H1 (cell line): ENCODE results near the gene FOSB. TPM values are rescaled to one million over a fixed set of nuclear protein-coding genes. Genes with fewer than 3 reads are reported as not detected.

Experiments
- CTCF ChIA-PET: fragments of 300-600 bp; sonication (Branson Sonifier 250); formaldehyde crosslinking; loops from one replicate; lab custom pipeline; 2021; ENCODE audit not compliant: partially characterized antibody; lab: Charles Lee
- POLR2A ChIA-PET: fragments of 300-600 bp; sonication (Branson Sonifier 250); formaldehyde crosslinking; loops from one replicate; lab custom pipeline; 2021; ENCODE audit warnings: inconsistent platforms; ENCODE audit not compliant: partially characterized antibody; lab: Charles Lee
- DNase-seq, 2 experiments: peaks; one replicate each; pipeline versions ENCODE4 v3.0.0 to v3.0.0-alpha.2; 2010 to 2022; ENCODE audit warnings: low spot score in 2 of 2, low read depth in 1 of 2, mixed read lengths in 1 of 2
- FAIRE-seq: peaks from 2 replicates; lab custom pipeline; 2011; peaks lifted over from hg19 to GRCh38; lab: Jason Lieb, UNC
- H2AFZ ChIP-seq: 2 replicates; pipeline ENCODE4 v1.8.1; 2012; ENCODE audit warnings: low read length, inconsistent platforms
- H2AK5ac ChIP-seq: 2 replicates; pipeline ENCODE4 v1.6.1; 2013; ENCODE audit warnings: low read depth, low read length
- H2BK120ac ChIP-seq: replicated peaks from 2 replicates; pipeline ENCODE3; 2013; ENCODE audit warnings: low read depth, low read length, inconsistent platforms
- H2BK12ac ChIP-seq: 2 replicates; pipeline ENCODE4 v1.6.1; 2013; ENCODE audit warnings: low read depth, low read length
- H2BK15ac ChIP-seq: 2 replicates; pipeline ENCODE4 v1.6.1; 2013; ENCODE audit warnings: low read length
- H2BK20ac ChIP-seq: 2 replicates; pipeline ENCODE4 v1.6.1; 2013; ENCODE audit warnings: low read length
- H2BK5ac ChIP-seq: 2 replicates; pipeline ENCODE4 v1.6.1; 2013; ENCODE audit warnings: low read depth, low read length
- H3K14ac ChIP-seq: 2 replicates; pipeline ENCODE4 v1.6.1; 2013; ENCODE audit warnings: inconsistent platforms; ENCODE audit not compliant: insufficient read length
- H3K18ac ChIP-seq: 2 replicates; pipeline ENCODE4 v1.6.1; 2013; ENCODE audit warnings: low read length; ENCODE audit errors: extremely low read depth
- H3K23ac ChIP-seq: 2 replicates; pipeline ENCODE4 v1.6.1; 2013; ENCODE audit warnings: inconsistent platforms; ENCODE audit not compliant: insufficient read length
- H3K23me2 ChIP-seq: 2 replicates; pipeline ENCODE4 v1.6.1; 2013; ENCODE audit warnings: low read depth, low read length
- H3K27ac ChIP-seq: 2 replicates; pipeline ENCODE4 v1.6.1; 2011; ENCODE audit warnings: low read depth, low read length, inconsistent platforms
- H3K27me3 ChIP-seq, 4 experiments: replicated peaks in 1 of 4; 1 replicate in 1 of 4; 2 replicates in 3 of 4; pipeline versions ENCODE4 v1.6.1 to v1.8.1; 2011 to 2013; ENCODE audit warnings: low read length in 3 of 4, mild to moderate bottlenecking in 3 of 4, inconsistent platforms in 2 of 4, mixed read lengths in 2 of 4, moderate library complexity in 1 of 4; ENCODE audit not compliant: control insufficient read depth in 3 of 4, insufficient read depth in 3 of 4; ENCODE audit errors: extremely low read depth in 1 of 4
- H3K36me3 ChIP-seq, 4 experiments: 2 replicates each; pipeline versions ENCODE4 v1.6.1 to v1.8.1; 2011 to 2013; ENCODE audit warnings: mild to moderate bottlenecking in 4 of 4, low read length in 3 of 4, moderate library complexity in 2 of 4, control low read depth in 1 of 4, inconsistent platforms in 1 of 4; ENCODE audit not compliant: insufficient read depth in 4 of 4, control insufficient read depth in 2 of 4
- H3K4ac ChIP-seq: replicated peaks from 2 replicates; pipeline ENCODE3; 2013; ENCODE audit warnings: low read length, low read depth, mixed read lengths, inconsistent platforms; ENCODE audit not compliant: insufficient read length
- H3K4me1 ChIP-seq, 4 experiments: replicated peaks in 1 of 4; 1 replicate in 1 of 4; 2 replicates in 3 of 4; pipeline versions ENCODE4 v1.6.1 to v1.8.1; 2011 to 2013; ENCODE audit warnings: low read length in 3 of 4, inconsistent platforms in 2 of 4, mixed read lengths in 1 of 4; ENCODE audit not compliant: insufficient read depth in 4 of 4, control insufficient read depth in 3 of 4
- H3K4me2 ChIP-seq, 2 experiments: 2 replicates each; pipeline versions ENCODE4 v1.6.1 to v1.8.1; 2011 to 2013; ENCODE audit warnings: low read depth in 2 of 2, low read length in 2 of 2, control low read depth in 1 of 2, inconsistent platforms in 1 of 2, mild to moderate bottlenecking in 1 of 2; ENCODE audit not compliant: insufficient read depth in 1 of 2
- H3K4me3 ChIP-seq, 4 experiments: fragments of 200-600, 300-600 bp in 1 of 4; sonication (generic), shearing (Covaris generic), sonication (Bioruptor Twin) in 1 of 4; 2 replicates each; pipeline versions ENCODE4 v1.5.1 to v1.8.1; 2011 to 2016; ENCODE audit warnings: low read length in 4 of 4, low read depth in 3 of 4, control low read depth in 2 of 4, inconsistent platforms in 2 of 4, mild to moderate bottlenecking in 2 of 4, mixed read lengths in 1 of 4, moderate library complexity in 1 of 4; ENCODE audit not compliant: insufficient read depth in 2 of 4; ENCODE audit errors: extremely low read depth in 1 of 4
- H3K56ac ChIP-seq: replicated peaks from 2 replicates; pipeline ENCODE3; 2013; ENCODE audit warnings: low read depth, mild to moderate bottlenecking, mixed read lengths, low read length, inconsistent platforms; ENCODE audit not compliant: insufficient read length
- H3K79me1 ChIP-seq: 2 replicates; pipeline ENCODE4 v1.6.1; 2013; ENCODE audit warnings: low read depth, low read length, control low read depth
- H3K79me2 ChIP-seq, 2 experiments: 2 replicates each; pipeline versions ENCODE4 v1.6.1 to v1.8.1; 2012 to 2013; ENCODE audit warnings: low read length in 2 of 2, mild to moderate bottlenecking in 2 of 2, inconsistent platforms in 1 of 2; ENCODE audit not compliant: insufficient read depth in 2 of 2, control insufficient read depth in 1 of 2
- H3K9ac ChIP-seq, 4 experiments: replicated peaks in 1 of 4; 1 replicate in 1 of 4; 2 replicates in 3 of 4; pipeline versions ENCODE4 v1.6.1 to v1.8.1; 2011 to 2013; ENCODE audit warnings: low read depth in 3 of 4, low read length in 3 of 4, control low read depth in 2 of 4, mild to moderate bottlenecking in 2 of 4, moderate library complexity in 2 of 4, inconsistent platforms in 1 of 4; ENCODE audit errors: extremely low read depth in 1 of 4
- H3K9me3 ChIP-seq, 2 experiments: 2 replicates each; pipeline versions ENCODE4 v1.6.1 to v1.8.1; 2012 to 2013; ENCODE audit warnings: mild to moderate bottlenecking in 2 of 2, moderate library complexity in 2 of 2, control low read depth in 1 of 2, inconsistent platforms in 1 of 2, low read depth in 1 of 2, low read length in 1 of 2, mixed read lengths in 1 of 2; ENCODE audit not compliant: insufficient read depth in 2 of 2
- H4K20me1 ChIP-seq, 2 experiments: replicated peaks in 1 of 2; 2 replicates each; pipeline versions ENCODE3 to v1.8.1; 2011 to 2013; ENCODE audit warnings: inconsistent platforms in 2 of 2, low read length in 2 of 2, mild to moderate bottlenecking in 1 of 2; ENCODE audit not compliant: insufficient read depth in 2 of 2, control insufficient read depth in 1 of 2
- H4K5ac ChIP-seq: 2 replicates; pipeline ENCODE4 v1.6.1; 2013; ENCODE audit warnings: low read length, low read depth, mixed read lengths, inconsistent platforms; ENCODE audit not compliant: insufficient read length
- H4K8ac ChIP-seq: 2 replicates; pipeline ENCODE4 v1.8.0; 2013; ENCODE audit warnings: mild to moderate bottlenecking, moderate library complexity, low read length, inconsistent platforms; ENCODE audit not compliant: insufficient read depth; ENCODE audit errors: extremely low read depth
- H4K91ac ChIP-seq: replicated peaks from 2 replicates; pipeline ENCODE3; 2013; ENCODE audit warnings: low read length, mixed read lengths, inconsistent platforms; ENCODE audit not compliant: insufficient read length
- HDAC2 ChIP-seq, 2 experiments: fragments of 300-600 bp in 1 of 2; sonication (generic) in 1 of 2; IDR thresholded peaks; 2 replicates each; pipeline ENCODE4 v1.6.1; 2011 to 2012; ENCODE audit warnings: low read depth in 2 of 2, low read length in 2 of 2, mild to moderate bottlenecking in 2 of 2, moderate library complexity in 2 of 2, borderline replicate concordance in 1 of 2, inconsistent platforms in 1 of 2
- KDM1A ChIP-seq: fragments of 200-600, 300-600 bp; sonication (generic); IDR thresholded peaks from 2 replicates; pipeline ENCODE4 v1.7.1; 2016; ENCODE audit warnings: mild to moderate bottlenecking, low read length, borderline replicate concordance
- ZNF274 ChIP-seq: IDR thresholded peaks from 2 replicates; pipeline ENCODE4 v1.7.0; 2012; ENCODE audit warnings: low read length, borderline replicate concordance; ENCODE audit errors: extremely low read depth
- WGBS, 2 experiments: shearing (Covaris generic) in 1 of 2; methylation state at CpG; one replicate each; pipeline versions ENCODE4 v1.1.6 to v1.1.7; 2013 to 2015; ENCODE audit warnings: low lambda C conversion rate in 2 of 2, mixed read lengths in 2 of 2, inconsistent platforms in 1 of 2, low coverage in 1 of 2, missing lambda C conversion rate in 1 of 2; ENCODE audit not compliant: insufficient replicate concordance in 2 of 2, insufficient coverage in 1 of 2, insufficient read length in 1 of 2; ENCODE audit errors: extremely low coverage in 1 of 2, missing lambda C conversion rate in 1 of 2; 5-methylcytosine and 5-hydroxymethylcytosine counted together
- polyA plus RNA-seq, 7 experiments: library from polyadenylated mRNA; depleted of rRNA in 3 of 7; stranded (reverse) in 5 of 7; unstranded in 2 of 7; fragments of >200 nt in 5 of 7; fragments of 200-250 nt in 2 of 7; gene quantifications; 1 replicate in 5 of 7; 2 replicates in 1 of 7; 4 replicates in 1 of 7; pipeline versions ENCODE4 v1.2.1 to v1.2.3, GENCODE V29; 2011 to 2013; ENCODE audit warnings: missing spikeins in 2 of 7, mixed read lengths in 2 of 7
- total RNA-seq: library from RNA; stranded (reverse); fragmentation: NEBNext Ultra II Directional; extraction: Animal tissue kit (Norgen Biotek cat#: 25700); gene quantifications from 2 replicates; pipeline ENCODE4 v1.2.1, GENCODE V29; 2021

The FOSB gene
- total and polyA plus RNA-seq, 2 of the 8 experiments (the other 6 are each of a cell fraction or from before 2014, with no cell fraction given): 0.44 to 2.7 TPM

- H3K18ac ChIP-seq: no peak overlapping the region
- no peak overlapping the region for H3K14ac ChIP-seq
- peaks cover 2 to 8% (median 6%) of the 10 kb centered on the region in 4 experiments; a peak in 6 of 7 replicates for H3K4me1 ChIP-seq
- no peak overlapping the region for H2BK120ac ChIP-seq
- H3K27ac ChIP-seq: no peak overlapping the region
- peaks cover 13 to 29% of the 10 kb centered on the region in 2 experiments for H4K20me1 ChIP-seq
- no peak for FAIRE-seq
- H4K8ac ChIP-seq: no peak overlapping the region
- ChIA-PET POLR2A (interaction anchor here (0.6 to 1.1 kb wide), 3 partner anchors 30 to 202 kb away, joined by 3 to 4 read pairs (median 3); no protein-coding TSS in a partner anchor), CTCF (interaction anchor here (0.8 to 2.4 kb wide), 4 partner anchors 13 to 47 kb away, joined by 3 to 15 read pairs (median 4); no protein-coding TSS in a partner anchor)
- H2BK15ac ChIP-seq: no peak overlapping the region
- H3K9ac ChIP-seq: no peak overlapping the region
- H3K23ac ChIP-seq: no peak overlapping the region
- no peak overlapping the region for H3K4ac ChIP-seq
- H2AFZ ChIP-seq: no peak overlapping the region
- 92% methylated on average over 5 of the region's 5 CpGs; no CpG with 5 or more reads in 1 of the 2 experiments for WGBS, 2 experiments
- TF ChIP-seq KDM1A (peak; percentile 93), ZNF274 (no peak), HDAC2 (IDR thresholded peaks at IDR 0.05; ENCODE audit: borderline replicate concordance in 1 of 2, low read depth in 2 of 2, low read length in 2 of 2) (peak in 1 of 2 experiments; percentile 87; a peak in 2 of 4 replicates)
- H3K79me1 ChIP-seq: peaks cover 30% of the 10 kb centered on the region
- H4K5ac ChIP-seq: no peak overlapping the region
- H3K36me3 ChIP-seq: no peaks in the 10 kb centered on the region; a peak in 1 of 8 replicates
- no peak overlapping the region for H3K4me3 ChIP-seq
- no peaks in the 10 kb centered on the region for H3K9me3 ChIP-seq
- H3K27me3 ChIP-seq: no peaks in the 10 kb centered on the region
- H2BK5ac ChIP-seq: no peak overlapping the region
- H2AK5ac ChIP-seq: no peak overlapping the region
- no peak overlapping the region for H2BK12ac ChIP-seq
- DNase-seq: no peak
- H3K79me2 ChIP-seq: peaks cover 31 to 80% of the 10 kb centered on the region in 2 experiments
- no peak overlapping the region for H2BK20ac ChIP-seq
- H3K56ac ChIP-seq: no peak overlapping the region
- H3K4me2 ChIP-seq: no peak overlapping the region
- H3K23me2 ChIP-seq: peaks cover 7% of the 10 kb centered on the region; the same call in 1 of the 2 replicates
- no peak overlapping the region for H4K91ac ChIP-seq
Observed at GRCh38 chr19:45511074-45511473, 43.3 kb downstream of the FOSB start.
